ENCODE data around the gene CLDN7.
A peak's percentile ranks its signal among the peaks of the same experiment; 100 is the strongest.

Gene CLDN7

DNA sequence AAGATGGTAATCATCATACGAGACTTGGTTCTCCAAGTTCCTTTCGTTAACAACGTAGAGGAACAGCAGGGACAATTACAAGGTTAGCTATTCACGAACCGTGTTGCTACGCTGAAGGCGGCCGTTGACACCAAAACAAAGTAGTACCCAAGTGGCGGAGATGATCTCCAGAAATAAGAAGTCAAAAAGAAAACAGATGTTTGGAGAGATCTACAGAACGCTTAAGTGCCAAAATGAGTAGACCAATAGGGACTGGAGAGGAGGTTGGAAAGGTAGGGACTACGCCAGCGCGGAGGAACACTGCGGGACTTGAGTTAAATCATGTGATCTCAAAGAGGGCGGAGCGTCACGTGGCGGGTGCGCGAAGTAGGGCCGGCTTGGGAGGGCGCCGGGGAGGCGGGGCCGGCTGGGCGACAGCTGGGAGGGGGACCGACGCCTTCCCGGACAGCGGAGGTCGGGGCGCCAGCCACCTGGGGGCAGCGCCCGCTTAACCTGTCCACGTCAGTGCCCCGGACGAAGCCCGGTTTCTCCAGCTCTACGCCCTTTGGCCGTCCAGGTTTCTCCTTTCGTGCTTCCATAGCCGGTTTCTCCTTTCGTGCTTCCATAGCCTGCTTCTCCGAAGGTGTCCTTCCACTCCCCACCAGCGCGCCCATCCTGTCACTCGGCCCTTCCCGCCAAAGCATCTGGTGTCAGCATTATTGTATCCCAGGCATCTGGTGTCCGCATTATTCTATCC, 19.4 kb downstream of the CLDN7 start:
- Histone ChIP-seq H3K27ac (ENCODE audit: low read length) (peak overlapping the region; percentile 86), H3K79me2 (ENCODE audit: low read length) (peaks cover 47% of the 10 kb centered on the region), H4K20me1 (ENCODE audit: insufficient read depth, low read length) (no peaks in the 10 kb centered on the region), H3K27me3 (ENCODE audit: low read depth, low read length) (no peaks in the 10 kb centered on the region), H3K9ac (ENCODE audit: low read length) (peak overlapping the region; percentile 89), H3K9me3 (ENCODE audit: insufficient read depth, low read length) (no peaks in the 10 kb centered on the region), H3K4me3 (ENCODE audit: low read length) (peak overlapping the region; percentile 94), H2AFZ (ENCODE audit: low read depth, low read length) (peak overlapping the region; percentile 93), H3K36me3 (replicated peaks; ENCODE audit: low read depth, low read length) (peaks cover 2% of the 10 kb centered on the region), H3K4me1 (ENCODE audit: low read length) (peaks cover 23% of the 10 kb centered on the region), H3K4me2 (ENCODE audit: low read length) (peak overlapping the region; percentile 96)
- TF ChIP-seq CTCF (IDR thresholded peaks at IDR 0.05; ENCODE audit: low read depth, low read length): no peak
- no peak for TF ChIP-seq EZH2phosphoT487 (IDR thresholded peaks at IDR 0.05; ENCODE audit: low read depth)

GRCh38 chr17:7241783-7242716, 20.2 kb downstream of the CLDN7 start, which contains the start of gene GABARAP:
Gene GABARAP, minus strand, starts transcription at chr17:7242449. Its CDS starts 119 bp downstream, at chr17:7242330.
- H3K79me2 ChIP-seq (ENCODE audit: low read length): peaks cover 47% of the 10 kb centered on the region
- TF ChIP-seq CTCF (IDR thresholded peaks at IDR 0.05; ENCODE audit: low read depth, low read length) (no peak), EZH2phosphoT487 (IDR thresholded peaks at IDR 0.05; ENCODE audit: low read depth) (no peak)
- H3K4me1 ChIP-seq (ENCODE audit: low read length): peaks cover 28% of the 10 kb centered on the region
- H3K9ac ChIP-seq (ENCODE audit: low read length): peak within 1 kb of the TSS; percentile 89
- H3K4me3 ChIP-seq (ENCODE audit: low read length): peak within 1 kb of the TSS; percentile 94
- peak within 1 kb of the TSS; percentile 96 for H3K4me2 ChIP-seq (ENCODE audit: low read length)
- no peaks in the 10 kb centered on the region for H3K27me3 ChIP-seq (ENCODE audit: low read depth, low read length)
- H3K9me3 ChIP-seq (ENCODE audit: insufficient read depth, low read length): no peaks in the 10 kb centered on the region
- peak within 1 kb of the TSS; percentile 93 for H2AFZ ChIP-seq (ENCODE audit: low read depth, low read length)
- peaks cover 3% of the 10 kb centered on the region for H3K36me3 ChIP-seq (replicated peaks; ENCODE audit: low read depth, low read length)
- peaks cover 5% of the 10 kb centered on the region for H4K20me1 ChIP-seq (ENCODE audit: insufficient read depth, low read length)
- H3K27ac ChIP-seq (ENCODE audit: low read length): peak within 1 kb of the TSS; percentile 86

DNA sequence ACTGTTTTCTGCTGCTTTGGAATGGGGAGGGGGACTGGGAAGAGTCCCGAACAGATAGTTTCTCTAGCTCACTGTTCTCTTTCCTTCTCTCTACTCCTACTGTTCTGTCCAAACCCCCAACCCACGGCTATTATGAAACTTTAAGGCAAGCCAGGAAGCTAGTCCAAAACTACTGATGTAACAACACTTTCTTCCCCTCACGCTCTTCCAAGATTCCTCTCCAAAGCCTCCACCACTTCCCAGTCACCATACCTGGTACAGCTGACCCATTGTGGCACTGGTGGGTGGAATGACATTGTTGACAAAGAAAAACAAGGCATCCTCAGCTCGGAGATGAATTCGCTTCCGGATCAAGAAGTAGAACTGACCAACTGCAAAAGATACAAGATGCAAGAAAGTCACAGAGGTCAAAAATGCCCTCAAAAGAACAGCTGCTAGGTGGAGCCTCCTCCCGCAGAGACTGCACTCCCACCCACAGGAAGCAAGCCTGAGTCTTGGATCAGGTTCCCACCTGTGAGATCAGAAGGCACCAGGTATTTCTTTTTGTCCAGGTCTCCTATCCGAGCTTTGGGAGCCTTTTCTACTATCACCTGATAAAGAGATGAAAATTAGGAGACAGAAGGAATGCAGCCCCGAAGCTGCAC, 21.1 kb downstream of the CLDN7 start:
- peaks cover 7% of the 10 kb centered on the region for H3K36me3 ChIP-seq (replicated peaks; ENCODE audit: low read depth, low read length)
- peak overlapping the region; percentile 89 for H3K9ac ChIP-seq (ENCODE audit: low read length)
- H3K4me3 ChIP-seq (ENCODE audit: low read length): peak overlapping the region; percentile 94
- H3K4me2 ChIP-seq (ENCODE audit: low read length): peak overlapping the region; percentile 96
- H3K79me2 ChIP-seq (ENCODE audit: low read length): peaks cover 47% of the 10 kb centered on the region
- peaks cover 5% of the 10 kb centered on the region for H4K20me1 ChIP-seq (ENCODE audit: insufficient read depth, low read length)
- H3K9me3 ChIP-seq (ENCODE audit: insufficient read depth, low read length): no peaks in the 10 kb centered on the region
- no peaks in the 10 kb centered on the region for H3K27me3 ChIP-seq (ENCODE audit: low read depth, low read length)
- TF ChIP-seq EZH2phosphoT487 (IDR thresholded peaks at IDR 0.05; ENCODE audit: low read depth): no peak
- no peak for TF ChIP-seq CTCF (IDR thresholded peaks at IDR 0.05; ENCODE audit: low read depth, low read length)
- H3K4me1 ChIP-seq (ENCODE audit: low read length): peaks cover 31% of the 10 kb centered on the region
- no peak overlapping the region for H2AFZ ChIP-seq (ENCODE audit: low read depth, low read length)
- peak overlapping the region; percentile 86 for H3K27ac ChIP-seq (ENCODE audit: low read length)
